T-helper 2 cell treated with Interferon-gamma antibody and Interleukin-4, amounts not matched to agents 100 ng/mL and 5 ng/mL, for 36 hours (primary cell): Measurements from ENCODE around the gene VPS35L. TPM values are rescaled to one million over a fixed set of nuclear protein-coding genes. Genes with fewer than 3 reads are reported as not detected.

ENCODE experiments used
- intact Hi-C: fragments of 100-400 bp; cut with micrococcal nuclease; formaldehyde crosslinking; loops from one replicate; pipeline ENCODE4 v1.15.1; 2023
- total RNA-seq: library from RNA; stranded (reverse); gene quantifications from 2 replicates; pipeline ENCODE4 v1.2.3, GENCODE V29; 2022

Gene VPS35L, protein sequence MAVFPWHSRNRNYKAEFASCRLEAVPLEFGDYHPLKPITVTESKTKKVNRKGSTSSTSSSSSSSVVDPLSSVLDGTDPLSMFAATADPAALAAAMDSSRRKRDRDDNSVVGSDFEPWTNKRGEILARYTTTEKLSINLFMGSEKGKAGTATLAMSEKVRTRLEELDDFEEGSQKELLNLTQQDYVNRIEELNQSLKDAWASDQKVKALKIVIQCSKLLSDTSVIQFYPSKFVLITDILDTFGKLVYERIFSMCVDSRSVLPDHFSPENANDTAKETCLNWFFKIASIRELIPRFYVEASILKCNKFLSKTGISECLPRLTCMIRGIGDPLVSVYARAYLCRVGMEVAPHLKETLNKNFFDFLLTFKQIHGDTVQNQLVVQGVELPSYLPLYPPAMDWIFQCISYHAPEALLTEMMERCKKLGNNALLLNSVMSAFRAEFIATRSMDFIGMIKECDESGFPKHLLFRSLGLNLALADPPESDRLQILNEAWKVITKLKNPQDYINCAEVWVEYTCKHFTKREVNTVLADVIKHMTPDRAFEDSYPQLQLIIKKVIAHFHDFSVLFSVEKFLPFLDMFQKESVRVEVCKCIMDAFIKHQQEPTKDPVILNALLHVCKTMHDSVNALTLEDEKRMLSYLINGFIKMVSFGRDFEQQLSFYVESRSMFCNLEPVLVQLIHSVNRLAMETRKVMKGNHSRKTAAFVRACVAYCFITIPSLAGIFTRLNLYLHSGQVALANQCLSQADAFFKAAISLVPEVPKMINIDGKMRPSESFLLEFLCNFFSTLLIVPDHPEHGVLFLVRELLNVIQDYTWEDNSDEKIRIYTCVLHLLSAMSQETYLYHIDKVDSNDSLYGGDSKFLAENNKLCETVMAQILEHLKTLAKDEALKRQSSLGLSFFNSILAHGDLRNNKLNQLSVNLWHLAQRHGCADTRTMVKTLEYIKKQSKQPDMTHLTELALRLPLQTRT
- total RNA-seq, result 53.8 and 59.5 TPM in 2 replicates

- intact Hi-C loops, result loop anchor here (1.0 to 5.0 kb wide), 5 partner anchors 32 to 1347 kb away; partner anchors contain the start of genes CCP110, COQ7, DCUN1D3 and IQCK
Observed at GRCh38 chr16:19555186-19555937, at the start of gene VPS35L. Gene VPS35L, plus strand, starts transcription at chr16:19555703. Its CDS starts 27 bp downstream, at chr16:19555730.

GRCh38 chr16:19506965-19507364 lies 48.5 kb upstream of the VPS35L start:
- intact Hi-C loops, result loop anchor here (10.0 kb wide), 1 partner anchor 422 kb away; no protein-coding TSS in a partner anchor

DNA sequence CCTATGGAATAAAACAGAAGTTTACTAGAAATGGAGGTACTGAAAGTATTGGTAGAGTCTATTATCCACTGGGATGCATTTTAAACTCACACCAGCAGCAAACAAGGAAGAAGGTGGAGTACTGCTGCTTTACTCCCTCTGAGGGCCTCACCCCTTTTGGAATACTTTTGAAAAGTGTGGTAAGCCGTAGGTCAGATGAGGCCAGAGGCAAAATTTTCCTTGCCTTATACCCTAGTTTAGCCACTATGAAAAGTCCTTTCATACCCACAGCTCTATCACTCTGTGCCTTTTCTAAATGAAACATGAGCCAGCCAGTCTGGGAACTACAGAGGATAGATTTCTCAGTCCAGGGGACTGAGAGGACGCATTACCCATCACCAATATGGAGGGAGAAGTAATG lies 47.6 kb upstream of the VPS35L start:
- intact Hi-C loops, result loop anchor here (10.0 kb wide), 1 partner anchor 423 kb away; no protein-coding TSS in a partner anchor

DNA sequence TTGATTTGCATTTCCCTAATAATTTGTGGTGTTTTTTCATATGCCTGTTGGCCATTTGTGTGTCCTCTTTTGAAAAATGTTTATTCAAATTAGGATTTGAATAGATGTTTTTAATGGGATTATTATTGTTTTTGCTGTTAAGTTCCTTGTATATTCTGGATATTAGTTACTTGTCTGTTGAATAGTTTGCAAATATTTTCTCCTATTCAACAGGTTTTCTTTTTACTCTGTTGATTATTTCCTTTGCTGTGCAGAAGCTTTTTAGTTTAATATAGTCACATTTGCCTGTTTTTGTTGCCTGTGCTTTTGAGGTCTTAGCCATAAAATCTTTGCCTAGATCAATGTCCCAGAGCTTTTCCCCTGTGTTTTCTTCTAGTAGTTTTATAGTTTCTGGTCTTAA lies 43.2 kb upstream of the VPS35L start:
- intact Hi-C loops, result no loop called here

DNA sequence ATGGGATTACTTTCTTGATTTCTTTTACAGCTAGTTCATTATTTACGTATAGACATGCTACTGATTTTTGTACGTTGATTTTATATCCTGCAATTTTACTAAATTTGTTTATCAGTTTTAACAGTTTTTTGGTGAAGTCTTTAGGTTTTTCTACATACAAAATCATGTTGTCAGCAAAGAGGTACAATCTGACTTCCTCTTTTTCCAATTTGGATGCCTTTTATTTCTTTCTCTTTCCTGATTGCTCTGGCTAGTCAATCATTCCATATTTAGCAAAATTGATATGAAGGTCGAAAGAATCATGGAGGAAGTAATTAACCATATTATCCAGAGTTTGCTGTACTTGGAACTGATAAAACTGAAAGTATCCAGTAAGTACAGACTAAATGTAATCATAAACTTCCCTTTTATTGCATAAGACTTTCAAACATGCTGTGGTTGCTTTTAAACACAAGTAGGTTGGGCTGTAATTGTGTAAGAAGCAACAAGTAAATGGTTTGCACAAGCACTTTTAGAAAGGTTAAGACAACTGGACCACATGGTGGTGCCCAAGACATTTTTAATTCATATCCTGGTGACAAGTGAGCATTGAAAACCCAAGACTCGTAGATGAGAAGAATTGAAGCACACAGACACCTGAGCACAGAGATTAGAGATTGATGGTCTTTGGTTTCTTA lies 42.0 kb upstream of the VPS35L start:
- intact Hi-C loops, result no loop called here

DNA sequence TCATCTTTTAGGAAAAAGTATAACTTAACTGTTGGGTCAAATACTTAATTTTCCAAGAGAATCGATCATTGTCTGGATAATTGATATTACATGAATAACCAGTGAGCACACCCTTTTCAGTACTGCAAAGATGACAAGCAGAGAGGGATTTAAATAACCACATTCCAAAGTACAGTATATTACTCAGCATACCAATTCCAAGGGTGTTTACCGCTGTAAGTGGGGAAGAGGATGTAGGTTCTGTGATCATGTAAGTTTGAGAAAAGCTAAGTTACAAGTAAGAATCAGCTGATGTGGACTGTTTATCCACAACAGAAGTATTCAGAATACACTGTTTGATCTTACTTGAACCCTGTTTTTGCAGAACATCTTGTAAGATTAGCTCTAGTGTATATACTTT lies 39.7 kb upstream of the VPS35L start:
- intact Hi-C loops, result no loop called here

DNA sequence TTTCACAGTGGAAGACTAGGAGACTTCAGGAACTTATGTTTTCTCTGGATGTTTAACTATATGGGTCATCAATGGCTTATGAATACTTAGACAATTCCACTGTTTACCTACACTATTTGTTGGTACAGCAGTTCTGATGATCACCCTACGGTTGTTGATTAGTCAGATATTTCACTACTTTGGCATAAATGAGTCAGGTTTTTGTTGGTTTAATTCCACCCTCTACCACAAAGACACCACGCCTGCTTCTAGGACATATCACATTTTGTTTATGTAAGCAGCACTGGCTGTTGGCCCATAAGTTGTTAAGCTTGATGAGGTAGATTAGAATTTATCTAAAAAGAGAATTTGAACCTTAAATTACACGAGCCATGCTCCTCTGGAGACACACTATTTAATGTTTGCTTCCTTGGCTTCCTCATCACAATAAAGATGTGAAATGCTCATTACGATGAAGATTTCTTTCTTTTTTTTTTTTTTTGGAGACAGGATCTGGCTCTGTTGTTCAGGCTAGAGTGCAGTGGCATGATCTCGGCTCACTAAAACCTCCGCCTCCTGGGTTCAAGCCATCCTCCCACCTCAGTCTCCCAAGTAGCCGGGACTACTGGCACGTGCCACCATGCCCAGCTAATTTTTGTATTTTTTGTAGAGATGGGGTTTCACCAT lies 37.9 kb upstream of the VPS35L start:
- intact Hi-C loops, result no loop called here

- intact Hi-C loops, result no loop called here
Observed at GRCh38 chr16:19518388-19518787, 37.1 kb upstream of the VPS35L start.

DNA sequence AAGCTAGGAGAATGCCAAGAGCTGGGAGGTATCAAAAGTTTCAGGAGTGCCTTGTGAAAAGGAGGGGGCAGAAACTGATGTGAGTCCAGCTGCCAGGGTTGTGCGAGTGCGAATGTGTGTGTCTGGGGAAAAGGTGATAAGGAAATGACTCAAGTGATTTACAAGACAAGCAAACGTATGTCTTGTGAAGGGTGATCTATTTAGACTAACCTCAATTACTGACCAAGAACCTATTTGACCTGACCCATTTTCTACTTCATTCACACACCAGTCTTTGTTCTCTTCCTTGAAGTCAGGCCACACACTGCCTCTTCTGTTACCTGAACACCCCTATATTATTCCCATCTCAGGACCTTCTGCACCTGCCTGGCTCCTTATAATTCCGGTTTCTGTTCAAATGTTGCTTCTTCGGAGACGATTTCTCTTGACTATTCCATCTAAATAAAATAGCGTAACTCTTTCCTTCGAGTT lies 34.6 kb upstream of the VPS35L start:
- intact Hi-C loops, result loop anchor here (5.0 kb wide), 3 partner anchors 139 to 1221 kb away; partner anchors contain the start of genes SMG1 and THUMPD1

GRCh38 chr16:19521471-19522396 lies 33.8 kb upstream of the VPS35L start, which contains the start of gene GDE1:
Gene GDE1, minus strand, starts transcription at chr16:19522098. Its CDS starts 134 bp downstream, at chr16:19521964.
- intact Hi-C loops, result loop anchor here (5.0 kb wide), 3 partner anchors 139 to 1221 kb away; partner anchors contain the start of genes SMG1 and THUMPD1

- intact Hi-C loops, result loop anchor here (5.0 kb wide), 3 partner anchors 140 to 1220 kb away; partner anchors contain the start of genes SMG1 and THUMPD1
Observed at GRCh38 chr16:19522397-19522732, 33.1 kb upstream of the VPS35L start.

DNA sequence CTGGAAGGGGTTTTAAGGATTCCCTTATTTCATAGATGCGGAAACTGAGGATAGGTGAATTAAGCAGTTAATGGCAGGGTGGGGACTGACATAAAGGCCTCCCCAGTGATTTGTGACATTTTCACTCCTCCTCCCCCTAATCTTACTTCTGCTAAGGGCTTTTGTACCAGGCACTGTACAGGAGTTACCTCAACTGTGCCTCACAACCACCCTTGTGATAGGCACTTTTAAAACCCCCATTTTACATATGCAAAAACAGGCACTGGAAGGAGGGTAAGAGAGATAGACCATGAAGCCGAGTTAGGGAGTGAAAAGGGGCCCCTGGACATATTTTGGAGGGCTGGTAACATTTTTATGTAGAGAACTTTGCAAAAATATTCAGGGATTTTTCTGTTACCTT lies 32.7 kb upstream of the VPS35L start:
- intact Hi-C loops, result loop anchor here (1.0 to 5.0 kb wide), 6 partner anchors 33 to 1220 kb away; partner anchors contain the start of genes COQ7, IQCK, KNOP1 and SMG1

DNA sequence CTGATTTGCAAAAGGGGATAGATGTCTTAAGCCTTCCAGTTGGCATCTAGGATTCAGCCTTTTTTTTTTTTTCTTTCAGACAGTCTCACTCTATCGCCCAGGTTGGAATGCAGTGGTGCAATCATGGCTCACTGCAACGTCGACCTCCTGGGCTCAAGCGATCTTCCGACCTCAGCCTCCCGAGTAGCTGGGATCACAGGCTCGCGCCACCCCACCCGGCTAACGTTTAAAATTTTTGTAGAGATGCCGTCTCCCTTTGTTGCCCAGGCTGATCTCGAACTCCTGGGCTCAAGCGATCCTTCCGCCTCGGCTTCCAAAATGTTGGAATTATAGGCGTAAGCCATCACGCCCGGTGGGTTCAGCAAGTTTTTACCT lies 32.3 kb upstream of the VPS35L start:
- intact Hi-C loops, result loop anchor here (1.0 to 5.0 kb wide), 6 partner anchors 32 to 1219 kb away; partner anchors contain the start of genes COQ7, IQCK, KNOP1 and SMG1

DNA sequence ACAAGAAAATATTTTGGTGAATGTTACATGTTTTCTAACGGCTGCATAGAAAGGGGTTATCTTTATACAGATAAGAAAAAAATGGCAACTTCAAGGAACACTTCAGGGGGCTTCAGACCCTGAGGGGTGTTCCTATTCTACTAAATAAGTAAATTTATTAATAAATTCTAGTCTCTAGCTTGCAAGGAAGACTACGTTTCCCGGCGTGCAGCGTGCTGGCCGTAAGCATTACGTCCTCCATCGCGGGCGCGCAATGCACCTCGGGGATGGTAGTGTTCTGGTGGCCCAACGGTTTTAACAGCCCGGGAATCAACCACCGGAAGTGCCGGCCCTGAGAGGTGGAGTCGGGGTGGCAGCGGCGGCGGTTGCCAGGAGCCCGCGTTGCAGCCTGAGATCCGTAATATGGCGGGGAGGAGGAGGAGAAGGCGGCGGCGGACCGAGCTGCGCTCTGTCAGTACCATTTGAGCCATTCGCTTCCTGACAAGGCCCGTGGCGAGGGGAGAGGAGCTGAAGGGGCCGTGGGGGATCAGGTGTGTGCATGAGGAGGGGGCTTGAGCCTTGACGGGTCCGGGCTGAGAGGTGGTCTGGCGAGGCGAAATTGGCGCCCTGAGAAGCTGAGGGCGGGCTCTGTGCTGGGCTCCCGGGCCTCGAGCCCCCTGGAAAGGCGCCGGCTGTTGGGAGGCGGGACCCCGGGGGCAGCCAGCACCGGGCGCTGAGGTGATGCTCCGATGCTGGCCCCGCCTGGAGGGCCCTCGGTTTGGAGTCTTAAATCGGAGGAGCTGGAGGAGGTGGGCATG lies 31.7 kb upstream of the VPS35L start, which contains the start of gene CCP110:
CCP110 (plus strand) TSS at position 384 of the 797 bp plus-strand sequence. CDS start 3,940 bp downstream, outside the sequence.
- intact Hi-C loops, result loop anchor here (1.0 to 5.0 kb wide), 7 partner anchors 32 to 1219 kb away; partner anchors contain the start of genes COQ7, IQCK, KNOP1 and SMG1

DNA sequence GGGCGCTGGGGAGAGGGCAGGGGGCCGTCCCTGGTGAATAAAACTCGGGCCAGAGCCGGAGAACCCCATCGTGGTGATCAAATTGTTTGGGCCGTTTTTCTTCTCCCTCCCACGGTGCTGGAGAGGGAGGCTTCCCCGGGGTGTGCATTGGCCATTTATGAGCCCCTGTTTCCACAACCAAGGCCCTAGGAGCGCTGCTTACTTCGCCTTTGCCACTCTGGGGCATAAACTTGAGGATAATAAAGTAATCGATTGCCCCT lies 31.2 kb upstream of the VPS35L start:
- intact Hi-C loops, result loop anchor here (2.0 to 5.0 kb wide), 4 partner anchors 142 to 1218 kb away; partner anchors contain the start of genes SMG1 and THUMPD1

- intact Hi-C loops, result loop anchor here (2.0 to 5.0 kb wide), 4 partner anchors 142 to 1218 kb away; partner anchors contain the start of genes SMG1 and THUMPD1
Observed at GRCh38 chr16:19524616-19525384, 30.7 kb upstream of the VPS35L start.
